SK-N-SH (cell line): ENCODE measurements around the gene NAMPT. TPM values are rescaled to one million over a fixed set of nuclear protein-coding genes. Genes with fewer than 3 reads are reported as not detected.

Experiments used
- CTCF ChIA-PET: fragments of 300-600, 350-600 bp; formaldehyde crosslinking; extraction: SDS; loops from one replicate; lab custom pipeline; 2021; lab: Yijun Ruan, JAX
- POLR2A ChIA-PET: fragments of 350-600 bp; sonication (Branson Sonifier 250); formaldehyde crosslinking; extraction: SDS; loops from one replicate; lab custom pipeline; 2020; ENCODE audit warnings: antibody characterized with exemption, inconsistent platforms; lab: Yijun Ruan, JAX
- DNase-seq: peaks from one replicate; pipeline ENCODE4 v3.0.0; 2012
- H2AFZ ChIP-seq: fragments of 200-600 bp; sonication (generic); 2 replicates; pipeline ENCODE4 v1.8.1; 2016; ENCODE audit warnings: antibody characterized with exemption, mild to moderate bottlenecking, low read depth
- H3F3A ChIP-seq: fragments of 200-600 bp; sonication (generic); replicated peaks from 2 replicates; pipeline ENCODE3; 2016; ENCODE audit warnings: antibody characterized with exemption, mild to moderate bottlenecking; ENCODE audit not compliant: insufficient read depth
- H3K27ac ChIP-seq, 2 experiments: fragments of 200-500 bp in 1 of 2; fragments of 200-600 bp in 1 of 2; sonication (Bioruptor generic) in 1 of 2; sonication (generic), shearing (Covaris generic) in 1 of 2; 2 replicates each; pipeline versions ENCODE4 v1.5.1 to v1.6.1; 2014 to 2016; ENCODE audit warnings: low read depth in 2 of 2, inconsistent platforms in 1 of 2, low read length in 1 of 2, mild to moderate bottlenecking in 1 of 2, mixed read lengths in 1 of 2
- H3K27me3 ChIP-seq: fragments of 200-600 bp; sonication (generic), shearing (Covaris generic); 2 replicates; pipeline ENCODE4 v1.6.1; 2016; ENCODE audit warnings: mixed run types; ENCODE audit not compliant: insufficient read depth
- H3K36me3 ChIP-seq, 2 experiments: fragments of 200-500 bp in 1 of 2; fragments of 200-600 bp in 1 of 2; sonication (Bioruptor generic) in 1 of 2; sonication (generic) in 1 of 2; replicated peaks in 1 of 2; 2 replicates each; pipeline versions ENCODE3 to v1.5.1; 2014 to 2016; ENCODE audit warnings: low read length in 1 of 2, mild to moderate bottlenecking in 1 of 2; ENCODE audit not compliant: insufficient read depth in 2 of 2, control insufficient read depth in 1 of 2
- H3K4me1 ChIP-seq, 2 experiments: fragments of 200-500 bp in 1 of 2; fragments of 200-600 bp in 1 of 2; sonication (Bioruptor generic) in 1 of 2; sonication (generic), shearing (Covaris generic) in 1 of 2; 2 replicates each; pipeline versions ENCODE4 v1.5.1 to v1.6.1; 2014 to 2016; ENCODE audit warnings: low read depth in 1 of 2, low read length in 1 of 2, mixed run types in 1 of 2; ENCODE audit not compliant: insufficient read depth in 2 of 2, control insufficient read depth in 1 of 2
- H3K4me2 ChIP-seq: fragments of 200-600 bp; sonication (generic), shearing (Covaris generic); 2 replicates; pipeline ENCODE4 v1.6.1; 2017; ENCODE audit warnings: mixed run types
- H3K4me3 ChIP-seq, 2 experiments: fragments of 200-500 bp in 1 of 2; fragments of 200-600 bp in 1 of 2; sonication (Bioruptor generic) in 1 of 2; sonication (generic), shearing (Covaris generic) in 1 of 2; 2 replicates each; pipeline versions ENCODE4 v1.5.1 to v1.8.1; 2014 to 2016; ENCODE audit warnings: low read depth in 2 of 2, inconsistent platforms in 1 of 2, low read length in 1 of 2, mild to moderate bottlenecking in 1 of 2, mixed read lengths in 1 of 2, moderate library complexity in 1 of 2
- H3K79me2 ChIP-seq: fragments of 200-600 bp; sonication (generic); 2 replicates; pipeline ENCODE4 v1.8.1; 2017; ENCODE audit warnings: mild to moderate bottlenecking; ENCODE audit not compliant: insufficient read depth
- H3K9ac ChIP-seq: fragments of 200-600 bp; sonication (generic); 2 replicates; pipeline ENCODE4 v1.6.1; 2017; ENCODE audit warnings: mixed run types
- H3K9me2 ChIP-seq: fragments of 200-600 bp; sonication (generic); 2 replicates; pipeline ENCODE4 v1.6.1; 2017; ENCODE audit warnings: mixed run types
- H3K9me3 ChIP-seq: fragments of 200-600 bp; sonication (generic); 2 replicates; pipeline ENCODE4 v1.6.1; 2017; ENCODE audit warnings: mixed run types, mild to moderate bottlenecking, moderate library complexity
- H4K20me1 ChIP-seq: fragments of 200-600 bp; sonication (generic); 2 replicates; pipeline ENCODE4 v1.6.1; 2017; ENCODE audit warnings: mild to moderate bottlenecking, mixed run types; ENCODE audit not compliant: insufficient read depth
- CHD2 ChIP-seq: fragments of 150-350 bp; IDR thresholded peaks from 2 replicates; pipeline ENCODE4 v1.6.1; 2018; ENCODE audit warnings: low read length; ENCODE audit not compliant: partially characterized antibody
- ELF1 ChIP-seq: IDR thresholded peaks from 2 replicates; pipeline ENCODE4 v1.4.0; 2012
- FOSL2 ChIP-seq: IDR thresholded peaks from 2 replicates; pipeline ENCODE4 v1.4.0; 2012; ENCODE audit warnings: low read depth, mild to moderate bottlenecking, moderate library complexity, borderline replicate concordance
- FOXJ3 ChIP-seq: sonication (generic); formaldehyde crosslinking; IDR thresholded peaks from 2 replicates; pipeline ENCODE4 v1.5.1; 2020; ENCODE audit warnings: mild to moderate bottlenecking, missing genetic modification reagents
- FOXM1 ChIP-seq: IDR thresholded peaks from 2 replicates; pipeline ENCODE4 v1.4.0; 2012; ENCODE audit warnings: low read depth, mild to moderate bottlenecking
- GABPA ChIP-seq: IDR thresholded peaks from 2 replicates; pipeline ENCODE4 v1.4.0; 2012; ENCODE audit warnings: low read depth, mild to moderate bottlenecking
- MEF2A ChIP-seq: IDR thresholded peaks from 2 replicates; pipeline ENCODE4 v1.4.0; 2012; ENCODE audit warnings: low read depth, borderline replicate concordance
- MXI1 ChIP-seq: IDR thresholded peaks from 2 replicates; pipeline ENCODE4 v1.6.1; 2012; ENCODE audit warnings: mild to moderate bottlenecking, low read depth, low read length, improper control_type of control experiment
- RAD21 ChIP-seq: IDR thresholded peaks from 2 replicates; pipeline ENCODE4 v1.6.1; 2012; ENCODE audit warnings: mild to moderate bottlenecking, low read length
- REST ChIP-seq: IDR thresholded peaks from 2 replicates; pipeline ENCODE4 v1.6.1; 2012; ENCODE audit warnings: mild to moderate bottlenecking, low read depth, low read length, moderate library complexity
- RFX5 ChIP-seq: IDR thresholded peaks from 2 replicates; pipeline ENCODE4 v1.6.1; 2012; ENCODE audit warnings: mild to moderate bottlenecking, improper control_type of control experiment, low read length
- SIN3A ChIP-seq: IDR thresholded peaks from 2 replicates; pipeline ENCODE4 v1.6.1; 2012; ENCODE audit warnings: low read depth, mild to moderate bottlenecking, low read length, moderate library complexity, borderline replicate concordance
- TAF1 ChIP-seq: IDR thresholded peaks from 2 replicates; pipeline ENCODE4 v1.6.1; 2012; ENCODE audit warnings: low read depth, mild to moderate bottlenecking, low read length, moderate library complexity, borderline replicate concordance
- YY1 ChIP-seq: IDR thresholded peaks from 2 replicates; pipeline ENCODE4 v1.4.0; 2012; ENCODE audit warnings: low read depth, mild to moderate bottlenecking
- WGBS: methylation state at CpG from one replicate; pipeline ENCODE4 v1.1.6; 2017; ENCODE audit warnings: low lambda C conversion rate; 5-methylcytosine and 5-hydroxymethylcytosine counted together
- polyA plus RNA-seq, 3 experiments: library from polyadenylated mRNA; depleted of rRNA; stranded (reverse); fragments of >200 nt; gene quantifications; 2 replicates each; pipeline ENCODE4 v1.2.3, GENCODE V29; 2012
- TF ChIP-seq, protein P1 (sequence below): IDR thresholded peaks from 2 replicates; pipeline ENCODE4 v1.4.0; 2012; ENCODE audit warnings: low read depth, borderline replicate concordance
- TF ChIP-seq, protein P2 (sequence below): fragments of 150-350 bp; IDR thresholded peaks from 2 replicates; pipeline ENCODE4 v1.6.1; 2017; ENCODE audit warnings: antibody characterized with exemption, low read length, low read depth, borderline replicate concordance
- TF ChIP-seq, protein P3 (sequence below): fragments of 150-350 bp; IDR thresholded peaks from 2 replicates; pipeline ENCODE4 v1.6.1; 2016; ENCODE audit warnings: mild to moderate bottlenecking, low read depth, low read length

The NAMPT gene
- polyA plus RNA-seq, 1 of the 3 experiments (the other 2 are of a cell fraction) = 20.1 TPM

DNA sequence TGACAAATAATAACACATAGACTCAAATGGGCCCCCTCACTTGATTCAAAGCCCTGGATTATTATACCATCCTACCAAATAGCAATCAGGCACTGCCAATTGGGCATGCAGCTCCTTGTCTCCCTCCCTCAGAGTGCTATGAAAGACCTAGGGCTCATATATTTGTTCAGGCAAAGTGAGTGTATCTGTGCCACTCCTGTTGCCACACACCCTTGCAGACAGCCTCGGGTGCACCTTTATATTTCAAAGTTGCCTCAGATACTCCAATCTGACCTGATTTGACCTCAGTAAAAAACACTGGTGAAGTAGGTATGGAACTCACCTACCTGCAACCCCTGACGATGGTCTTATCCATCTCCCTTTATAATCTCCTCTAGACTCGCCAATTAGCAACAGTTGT lies 3.0 kb upstream of the NAMPT start:
- Histone ChIP-seq H3K4me3 (no peak overlapping the region), H3K9me3 (no peaks in the 10 kb centered on the region), H3K27me3 (no peaks in the 10 kb centered on the region), H3K36me3 (no peaks in the 10 kb centered on the region), H3K9ac (no peak overlapping the region), H3K79me2 (peaks cover 14% of the 10 kb centered on the region), H4K20me1 (peaks cover 12% of the 10 kb centered on the region), H3F3A (peaks cover 19% of the 10 kb centered on the region), H2AFZ (no peak overlapping the region), H3K27ac (no peak overlapping the region), H3K4me1 (peaks cover 0 to 18% of the 10 kb centered on the region in 2 experiments; a peak in 2 of 4 replicates), H3K9me2 (no peaks in the 10 kb centered on the region), H3K4me2 (no peak overlapping the region)
- POLR2A ChIA-PET = no interaction called here
- DNase-seq = no peak
- CTCF ChIA-PET = interaction anchor here (1.2 to 2.1 kb wide), 3 partner anchors 17 to 505 kb away, joined by 3 to 10 read pairs (median 3); no protein-coding TSS in a partner anchor
- WGBS = 90% methylated on average over 3 of the region's 3 CpGs
- TF ChIP-seq RAD21 (no peak), REST (no peak), ELF1 (no peak), TAF1 (no peak), YY1 (no peak), FOSL2 (no peak), FOXM1 (no peak), RFX5 (no peak)
- TF ChIP-seq, protein P1, sequence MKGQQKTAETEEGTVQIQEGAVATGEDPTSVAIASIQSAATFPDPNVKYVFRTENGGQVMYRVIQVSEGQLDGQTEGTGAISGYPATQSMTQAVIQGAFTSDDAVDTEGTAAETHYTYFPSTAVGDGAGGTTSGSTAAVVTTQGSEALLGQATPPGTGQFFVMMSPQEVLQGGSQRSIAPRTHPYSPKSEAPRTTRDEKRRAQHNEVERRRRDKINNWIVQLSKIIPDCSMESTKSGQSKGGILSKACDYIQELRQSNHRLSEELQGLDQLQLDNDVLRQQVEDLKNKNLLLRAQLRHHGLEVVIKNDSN = no peak
- TF ChIP-seq, protein P2, sequence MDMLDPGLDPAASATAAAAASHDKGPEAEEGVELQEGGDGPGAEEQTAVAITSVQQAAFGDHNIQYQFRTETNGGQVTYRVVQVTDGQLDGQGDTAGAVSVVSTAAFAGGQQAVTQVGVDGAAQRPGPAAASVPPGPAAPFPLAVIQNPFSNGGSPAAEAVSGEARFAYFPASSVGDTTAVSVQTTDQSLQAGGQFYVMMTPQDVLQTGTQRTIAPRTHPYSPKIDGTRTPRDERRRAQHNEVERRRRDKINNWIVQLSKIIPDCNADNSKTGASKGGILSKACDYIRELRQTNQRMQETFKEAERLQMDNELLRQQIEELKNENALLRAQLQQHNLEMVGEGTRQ = no peak

GRCh38 chr7:106285855-106286492 lies 1.2 kb upstream of the NAMPT start:
- Histone ChIP-seq H3K9ac (peak overlapping the region; percentile 92), H3K9me3 (no peaks in the 10 kb centered on the region), H3K36me3 (peaks cover 0 to 4% of the 10 kb centered on the region in 2 experiments), H3K79me2 (peaks cover 32% of the 10 kb centered on the region), H3K4me2 (peak overlapping the region; percentile 82), H3K9me2 (no peaks in the 10 kb centered on the region), H2AFZ (peak overlapping the region; percentile 85), H3K4me1 (peaks cover 0 to 22% of the 10 kb centered on the region in 2 experiments; a peak in 2 of 4 replicates), H3K4me3 (peak overlapping the region; percentile 75 to 98), H4K20me1 (peaks cover 17% of the 10 kb centered on the region), H3K27me3 (no peaks in the 10 kb centered on the region), H3F3A (peaks cover 19% of the 10 kb centered on the region), H3K27ac (peak overlapping the region; percentile 90 to 96)
- ChIA-PET POLR2A (interaction anchor here (1.4 to 1.7 kb wide), 5 partner anchors 12 to 283 kb away, joined by 3 to 9 read pairs (median 4); no protein-coding TSS in a partner anchor), CTCF (interaction anchor here (1.0 to 3.9 kb wide), 5 partner anchors 10 to 864 kb away, joined by 3 to 21 read pairs (median 3); partner anchors contain the start of gene CCDC71L)
- TF ChIP-seq SIN3A (no peak), FOSL2 (no peak), ELF1 (no peak), TAF1 (no peak), MEF2A (no peak), FOXJ3 (CRISPR knock-in tag) (no peak), MXI1 (no peak), GABPA (no peak), CHD2 (no peak)
- TF ChIP-seq, protein P2 = no peak
- TF ChIP-seq, protein P3, sequence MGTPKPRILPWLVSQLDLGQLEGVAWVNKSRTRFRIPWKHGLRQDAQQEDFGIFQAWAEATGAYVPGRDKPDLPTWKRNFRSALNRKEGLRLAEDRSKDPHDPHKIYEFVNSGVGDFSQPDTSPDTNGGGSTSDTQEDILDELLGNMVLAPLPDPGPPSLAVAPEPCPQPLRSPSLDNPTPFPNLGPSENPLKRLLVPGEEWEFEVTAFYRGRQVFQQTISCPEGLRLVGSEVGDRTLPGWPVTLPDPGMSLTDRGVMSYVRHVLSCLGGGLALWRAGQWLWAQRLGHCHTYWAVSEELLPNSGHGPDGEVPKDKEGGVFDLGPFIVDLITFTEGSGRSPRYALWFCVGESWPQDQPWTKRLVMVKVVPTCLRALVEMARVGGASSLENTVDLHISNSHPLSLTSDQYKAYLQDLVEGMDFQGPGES = no peak
- TF ChIP-seq, protein P1 = no peak
- 44% methylated on average over 14 of the region's 14 CpGs for WGBS
- DNase-seq = no peak
